Activated T-cell treated with anti-CD3 and anti-CD28 coated beads, Interleukin-2, amount 50 U/mL, for 72 hours (primary cell): ENCODE measurements around the gene COL4A1. TPM values are rescaled to one million over a fixed set of nuclear protein-coding genes. Genes with fewer than 3 reads are reported as not detected.

Experiments used
- ATAC-seq, 2 donors: fragments of 150-1000 bp; cut with Tn5 transposase; replicated peaks in 1 of 2; 2 replicates each; pipeline ENCODE4 v1.10.0; 2021; ENCODE audit warnings: moderate library complexity in 2 of 2, mild to moderate bottlenecking in 1 of 2
- DNase-seq, 2 donors: peaks; one replicate each; pipeline ENCODE4 v3.0.0; 2021 to 2022; ENCODE audit warnings: mixed read lengths in 1 of 2
- H3K27ac Mint-ChIP-seq: one replicate; pipeline ENCODE4 v1.8.0; 2022; ENCODE audit warnings: mild to moderate bottlenecking, moderate library complexity, mixed read lengths
- H3K27me3 Mint-ChIP-seq: one replicate; pipeline ENCODE4 v1.8.0; 2022; ENCODE audit warnings: low read depth, mixed read lengths
- H3K36me3 Mint-ChIP-seq, 2 donors: one replicate each; pipeline ENCODE4 v1.8.0; 2022; ENCODE audit warnings: mixed read lengths in 2 of 2, mild to moderate bottlenecking in 1 of 2; ENCODE audit not compliant: insufficient read depth in 2 of 2
- H3K4me1 Mint-ChIP-seq: one replicate; pipeline ENCODE4 v1.8.0; 2022; ENCODE audit warnings: low read depth, mixed read lengths
- H3K4me3 Mint-ChIP-seq, 2 donors: one replicate each; pipeline ENCODE4 v1.8.0; 2022; ENCODE audit warnings: mild to moderate bottlenecking in 2 of 2, mixed read lengths in 2 of 2, moderate library complexity in 2 of 2
- H3K9me3 Mint-ChIP-seq, 2 donors: one replicate each; pipeline ENCODE4 v1.8.0; 2022; ENCODE audit warnings: mixed read lengths in 2 of 2
- total RNA-seq, 2 donors: library from RNA; stranded (reverse); gene quantifications; one replicate each; pipeline ENCODE4 v1.2.3, GENCODE V29; 2022

The COL4A1 gene
- total RNA-seq, 2 donors from 2014 or later, result 0.19 TPM; not detected in 1

GRCh38 chr13:110298505-110299282 lies 8.3 kb downstream of the COL4A1 start:
- DNase-seq (peak; percentile 47 to 55), ATAC-seq (peak; percentile 93 to 94)
- peaks cover 86% of the 10 kb centered on the region for H3K27me3 Mint-ChIP-seq
- H3K4me3 Mint-ChIP-seq, result peak overlapping the region in 1 of 2 donors; percentile 49
- no peaks in the 10 kb centered on the region for H3K36me3 Mint-ChIP-seq
- no peaks in the 10 kb centered on the region for H3K9me3 Mint-ChIP-seq
- H3K4me1 Mint-ChIP-seq, result no peaks in the 10 kb centered on the region
- no peak overlapping the region for H3K27ac Mint-ChIP-seq

DNA sequence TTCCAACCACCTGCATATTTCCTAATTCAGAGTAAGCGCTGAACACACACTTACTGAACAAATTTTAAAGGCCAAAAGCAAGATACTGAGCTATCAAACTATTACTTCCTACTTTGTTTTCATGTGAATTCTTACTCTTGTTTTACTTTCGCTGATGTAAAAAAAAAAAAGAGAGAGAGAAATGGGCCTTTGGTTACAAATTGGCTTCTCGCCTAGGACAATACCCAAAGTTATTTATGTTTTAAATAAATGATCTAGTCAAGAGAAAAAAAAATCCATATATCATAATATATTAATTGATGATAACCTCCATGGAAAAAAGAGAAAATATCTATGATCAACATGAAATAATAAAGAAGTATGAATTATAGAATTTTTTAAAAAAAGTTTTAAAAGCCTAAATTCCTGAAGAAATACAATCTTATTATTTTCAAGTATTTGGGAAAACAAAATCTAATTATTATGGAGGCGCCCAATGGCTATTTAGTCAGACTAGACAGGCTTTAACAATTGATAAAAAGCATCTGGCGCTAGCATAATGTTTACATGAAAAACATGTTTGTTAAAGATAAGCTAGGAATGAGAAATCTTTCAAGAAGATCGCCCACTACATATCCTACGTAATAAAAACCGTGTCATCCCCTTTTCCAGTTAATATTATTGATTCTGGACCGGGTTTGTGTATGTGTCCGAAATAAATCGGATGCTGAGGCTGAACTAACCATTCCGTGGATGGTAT lies 9.0 kb downstream of the COL4A1 start:
- no peak for DNase-seq
- peaks cover 78% of the 10 kb centered on the region for H3K27me3 Mint-ChIP-seq
- no peak overlapping the region for H3K4me3 Mint-ChIP-seq
- no peaks in the 10 kb centered on the region for H3K4me1 Mint-ChIP-seq
- H3K9me3 Mint-ChIP-seq, result no peaks in the 10 kb centered on the region
- no peak for ATAC-seq
- no peaks in the 10 kb centered on the region for H3K36me3 Mint-ChIP-seq
- no peak overlapping the region for H3K27ac Mint-ChIP-seq

- DNase-seq, result no peak
- ATAC-seq, result no peak
- Mint-ChIP-seq H3K4me3 (no peak overlapping the region), H3K9me3 (no peaks in the 10 kb centered on the region), H3K36me3 (peaks cover 0 to 2% of the 10 kb centered on the region in 2 donors), H3K27ac (no peak overlapping the region), H3K4me1 (no peaks in the 10 kb centered on the region), H3K27me3 (peaks cover 75% of the 10 kb centered on the region)
These were observed 9.9 kb downstream of the COL4A1 start for GRCh38 chr13:110297011-110297410.

GRCh38 chr13:110294622-110295021 lies 12.3 kb downstream of the COL4A1 start:
- Mint-ChIP-seq H3K9me3 (peaks cover 0 to 2% of the 10 kb centered on the region in 2 donors), H3K4me3 (no peak overlapping the region)

GRCh38 chr13:110294146-110294545 lies 12.8 kb downstream of the COL4A1 start:
- peaks cover 0 to 2% of the 10 kb centered on the region in 2 donors for H3K9me3 Mint-ChIP-seq
- peaks cover 73% of the 10 kb centered on the region for H3K27me3 Mint-ChIP-seq
- no peak overlapping the region for H3K27ac Mint-ChIP-seq
- H3K4me3 Mint-ChIP-seq, result no peak overlapping the region
- peaks cover 2% of the 10 kb centered on the region in 2 donors for H3K36me3 Mint-ChIP-seq
- ATAC-seq, result no peak
- DNase-seq, result no peak
- no peaks in the 10 kb centered on the region for H3K4me1 Mint-ChIP-seq

More at GRCh38 chr13:110294622-110295021, 12.3 kb downstream of the COL4A1 start:
- Mint-ChIP-seq H3K4me1 (no peaks in the 10 kb centered on the region), H3K36me3 (peaks cover 2% of the 10 kb centered on the region in 2 donors), H3K27ac (no peak overlapping the region), H3K27me3 (peaks cover 78% of the 10 kb centered on the region)
- ATAC-seq (no peak), DNase-seq (no peak)

GRCh38 chr13:110293649-110294048 lies 13.3 kb downstream of the COL4A1 start:
- ATAC-seq (no peak), DNase-seq (no peak)
- Mint-ChIP-seq H3K27me3 (peaks cover 68% of the 10 kb centered on the region), H3K4me3 (no peak overlapping the region), H3K27ac (no peak overlapping the region), H3K4me1 (no peaks in the 10 kb centered on the region), H3K36me3 (peaks cover 2% of the 10 kb centered on the region in 2 donors), H3K9me3 (peaks cover 0 to 2% of the 10 kb centered on the region in 2 donors)

DNA sequence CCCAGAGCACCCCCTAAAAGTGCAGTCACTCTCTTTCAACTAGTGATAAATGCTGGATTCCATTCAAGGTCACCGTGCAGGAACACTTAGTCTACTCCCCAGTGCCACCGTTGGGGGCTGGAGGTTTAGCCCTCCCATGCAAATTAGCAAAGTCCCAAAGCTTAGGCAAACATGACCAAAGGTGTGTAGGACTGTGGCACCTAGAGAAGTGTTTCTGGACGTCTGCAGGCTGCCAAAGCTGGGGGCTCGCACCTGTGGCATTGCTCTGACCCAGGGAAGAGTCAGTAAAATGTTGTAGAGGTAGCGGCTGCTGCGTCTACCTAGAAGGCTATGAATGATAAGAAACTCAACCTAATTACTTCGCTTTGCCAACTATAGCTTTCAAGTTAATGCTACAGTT lies 13.9 kb downstream of the COL4A1 start:
- no peak overlapping the region for H3K4me3 Mint-ChIP-seq
- ATAC-seq (no peak), DNase-seq (no peak)
- peaks cover 0 to 2% of the 10 kb centered on the region in 2 donors for H3K9me3 Mint-ChIP-seq
- H3K36me3 Mint-ChIP-seq, result peaks cover 2% of the 10 kb centered on the region in 2 donors
- H3K27me3 Mint-ChIP-seq, result peaks cover 64% of the 10 kb centered on the region
- no peaks in the 10 kb centered on the region for H3K4me1 Mint-ChIP-seq
- H3K27ac Mint-ChIP-seq, result no peak overlapping the region

GRCh38 chr13:110291286-110291685 lies 15.7 kb downstream of the COL4A1 start:
- Mint-ChIP-seq H3K27ac (no peak overlapping the region), H3K9me3 (peaks cover 0 to 2% of the 10 kb centered on the region in 2 donors), H3K27me3 (peaks cover 49% of the 10 kb centered on the region), H3K4me3 (no peak overlapping the region), H3K36me3 (peaks cover 2% of the 10 kb centered on the region in 2 donors), H3K4me1 (no peaks in the 10 kb centered on the region)
- ATAC-seq (no peak), DNase-seq (no peak)

- Mint-ChIP-seq H3K36me3 (peaks cover 2% of the 10 kb centered on the region in 2 donors), H3K27me3 (peaks cover 44% of the 10 kb centered on the region), H3K4me1 (no peaks in the 10 kb centered on the region), H3K27ac (no peak overlapping the region), H3K4me3 (no peak overlapping the region), H3K9me3 (peaks cover 0 to 2% of the 10 kb centered on the region in 2 donors)
- DNase-seq (no peak), ATAC-seq (no peak)
These were observed 16.1 kb downstream of the COL4A1 start for GRCh38 chr13:110290826-110291225.

DNA sequence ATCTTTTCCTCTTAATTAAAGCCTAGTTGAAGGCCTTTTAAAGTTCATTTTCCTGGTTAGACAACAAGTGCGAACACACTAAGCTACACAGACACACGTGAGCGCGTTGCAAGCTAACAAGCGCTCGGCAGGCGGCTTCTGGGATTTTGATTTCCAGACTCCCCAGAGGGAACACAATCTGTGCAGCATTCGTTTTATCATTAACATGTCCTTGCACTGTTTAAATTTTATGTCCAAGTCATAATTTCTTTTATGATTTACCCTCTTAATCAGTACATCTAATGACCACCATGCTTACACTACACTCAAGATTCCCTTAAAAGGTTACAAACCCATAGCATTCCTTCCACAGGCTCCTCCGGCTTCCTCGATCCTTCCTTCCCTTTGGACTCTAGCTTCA lies 16.8 kb downstream of the COL4A1 start:
- ATAC-seq (no peak), DNase-seq (no peak)
- Mint-ChIP-seq H3K4me1 (no peaks in the 10 kb centered on the region), H3K4me3 (no peak overlapping the region), H3K27ac (no peak overlapping the region), H3K9me3 (peaks cover 0 to 2% of the 10 kb centered on the region in 2 donors), H3K36me3 (peaks cover 2% of the 10 kb centered on the region in 2 donors), H3K27me3 (peaks cover 38% of the 10 kb centered on the region)

- Mint-ChIP-seq H3K36me3 (peaks cover 2% of the 10 kb centered on the region in 2 donors), H3K27ac (no peak overlapping the region), H3K4me1 (no peaks in the 10 kb centered on the region), H3K27me3 (peaks cover 33% of the 10 kb centered on the region), H3K4me3 (no peak overlapping the region), H3K9me3 (peaks cover 0 to 2% of the 10 kb centered on the region in 2 donors)
- DNase-seq (no peak), ATAC-seq (no peak)
These were observed 17.3 kb downstream of the COL4A1 start for GRCh38 chr13:110289661-110290060.

DNA sequence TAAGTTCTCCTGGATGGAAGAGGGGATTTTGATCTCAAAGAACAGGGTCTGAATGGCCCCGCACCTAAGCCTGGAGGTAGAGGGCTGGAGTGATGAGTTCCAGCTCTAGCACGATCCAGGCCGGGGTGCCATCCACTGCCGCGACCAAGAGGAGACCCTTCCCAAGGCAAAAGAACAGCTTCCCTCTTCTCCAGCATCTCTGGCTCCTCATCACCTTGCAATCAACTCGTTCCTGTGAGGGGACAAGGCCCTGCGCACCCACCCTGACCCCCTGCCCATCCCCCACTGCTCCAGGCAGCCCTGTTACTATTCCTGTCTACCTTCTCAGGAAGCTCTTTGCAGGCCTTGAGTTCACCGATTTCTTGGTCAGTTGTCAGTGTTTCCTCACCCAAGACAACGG lies 17.8 kb downstream of the COL4A1 start:
- no peak for ATAC-seq
- no peak overlapping the region for H3K4me3 Mint-ChIP-seq
- no peaks in the 10 kb centered on the region for H3K4me1 Mint-ChIP-seq

More for the DNA sequence above, 17.8 kb downstream of the COL4A1 start:
- DNase-seq, result no peak
- no peak overlapping the region for H3K27ac Mint-ChIP-seq
- H3K9me3 Mint-ChIP-seq, result peaks cover 0 to 2% of the 10 kb centered on the region in 2 donors
- peaks cover 29% of the 10 kb centered on the region for H3K27me3 Mint-ChIP-seq
- peaks cover 2% of the 10 kb centered on the region in 2 donors for H3K36me3 Mint-ChIP-seq
